Measurements from ENCODE around the gene RNF113B.

Gene RNF113B

DNA sequence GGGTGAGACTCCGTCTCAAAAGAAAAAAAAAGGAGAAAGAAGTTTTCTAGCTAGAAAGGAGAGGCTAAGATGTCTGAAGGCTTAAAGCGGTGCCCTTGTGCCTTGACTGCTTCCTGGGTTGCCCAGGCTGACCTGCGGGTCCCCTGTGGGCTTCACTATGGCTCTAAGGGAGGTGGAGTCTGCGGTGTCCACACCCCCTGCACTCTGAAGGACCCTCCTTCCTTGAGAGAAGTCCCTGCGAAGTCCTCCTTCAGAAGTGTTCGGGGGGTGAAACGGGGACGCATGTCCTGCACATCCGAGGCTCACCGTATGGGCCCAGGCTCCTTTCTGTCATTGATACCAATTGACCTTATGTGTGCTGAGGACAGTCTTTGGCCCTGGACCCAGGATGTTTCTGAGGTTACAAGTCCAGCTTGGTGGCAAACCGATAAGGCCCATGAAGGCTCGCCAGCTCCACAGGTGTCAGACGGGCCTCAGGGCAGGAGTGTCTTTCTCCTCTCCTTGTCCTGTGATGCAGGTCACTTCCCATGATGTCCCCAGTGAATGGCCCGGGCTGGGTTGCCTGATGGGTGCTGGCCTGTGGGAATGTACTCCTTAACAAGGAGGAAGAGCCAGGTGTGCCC, 11.6 kb upstream of the RNF113B start:
- TF ChIP-seq MYC (IDR thresholded peaks at IDR 0.05; ENCODE audit: low read depth, low read length) (no peak), POLR2A (IDR thresholded peaks at IDR 0.05; ENCODE audit: extremely low read depth, insufficient read length) (no peak)
- TF ChIP-seq, protein P1, sequence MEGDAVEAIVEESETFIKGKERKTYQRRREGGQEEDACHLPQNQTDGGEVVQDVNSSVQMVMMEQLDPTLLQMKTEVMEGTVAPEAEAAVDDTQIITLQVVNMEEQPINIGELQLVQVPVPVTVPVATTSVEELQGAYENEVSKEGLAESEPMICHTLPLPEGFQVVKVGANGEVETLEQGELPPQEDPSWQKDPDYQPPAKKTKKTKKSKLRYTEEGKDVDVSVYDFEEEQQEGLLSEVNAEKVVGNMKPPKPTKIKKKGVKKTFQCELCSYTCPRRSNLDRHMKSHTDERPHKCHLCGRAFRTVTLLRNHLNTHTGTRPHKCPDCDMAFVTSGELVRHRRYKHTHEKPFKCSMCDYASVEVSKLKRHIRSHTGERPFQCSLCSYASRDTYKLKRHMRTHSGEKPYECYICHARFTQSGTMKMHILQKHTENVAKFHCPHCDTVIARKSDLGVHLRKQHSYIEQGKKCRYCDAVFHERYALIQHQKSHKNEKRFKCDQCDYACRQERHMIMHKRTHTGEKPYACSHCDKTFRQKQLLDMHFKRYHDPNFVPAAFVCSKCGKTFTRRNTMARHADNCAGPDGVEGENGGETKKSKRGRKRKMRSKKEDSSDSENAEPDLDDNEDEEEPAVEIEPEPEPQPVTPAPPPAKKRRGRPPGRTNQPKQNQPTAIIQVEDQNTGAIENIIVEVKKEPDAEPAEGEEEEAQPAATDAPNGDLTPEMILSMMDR (IDR thresholded peaks at IDR 0.05; ENCODE audit: low read depth, low read length): no peak
- TF ChIP-seq, protein P2, sequence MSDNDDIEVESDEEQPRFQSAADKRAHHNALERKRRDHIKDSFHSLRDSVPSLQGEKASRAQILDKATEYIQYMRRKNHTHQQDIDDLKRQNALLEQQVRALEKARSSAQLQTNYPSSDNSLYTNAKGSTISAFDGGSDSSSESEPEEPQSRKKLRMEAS (IDR thresholded peaks at IDR 0.05; ENCODE audit: low read depth, low read length): no peak
- H3K4me3 ChIP-seq (ENCODE audit: low read depth, low read length): no peak overlapping the region
- no peak for DNase-seq (ENCODE audit: low read depth)

DNA sequence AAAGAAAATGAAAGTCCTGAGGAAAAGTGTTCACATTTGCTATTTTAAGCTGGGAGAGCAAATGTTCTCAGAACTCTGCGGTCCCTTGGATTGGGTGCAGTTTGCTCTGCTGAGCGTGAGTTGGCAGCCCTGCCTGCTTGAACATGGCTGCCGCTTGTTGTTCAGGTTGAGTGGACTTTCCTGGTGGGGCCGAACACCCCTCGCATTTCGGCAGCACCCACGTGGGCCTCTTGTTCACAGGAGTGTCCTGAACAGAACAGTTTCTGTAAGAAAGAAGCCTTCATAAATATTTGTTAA, 10.8 kb upstream of the RNF113B start:
- H3K4me3 ChIP-seq (ENCODE audit: low read depth, low read length): no peak overlapping the region
- TF ChIP-seq, protein P1 (IDR thresholded peaks at IDR 0.05; ENCODE audit: low read depth, low read length): no peak
- TF ChIP-seq POLR2A (IDR thresholded peaks at IDR 0.05; ENCODE audit: extremely low read depth, insufficient read length): no peak
- TF ChIP-seq, protein P2 (IDR thresholded peaks at IDR 0.05; ENCODE audit: low read depth, low read length): no peak
- TF ChIP-seq MYC (IDR thresholded peaks at IDR 0.05; ENCODE audit: low read depth, low read length): no peak
- DNase-seq (ENCODE audit: low read depth): no peak

DNA sequence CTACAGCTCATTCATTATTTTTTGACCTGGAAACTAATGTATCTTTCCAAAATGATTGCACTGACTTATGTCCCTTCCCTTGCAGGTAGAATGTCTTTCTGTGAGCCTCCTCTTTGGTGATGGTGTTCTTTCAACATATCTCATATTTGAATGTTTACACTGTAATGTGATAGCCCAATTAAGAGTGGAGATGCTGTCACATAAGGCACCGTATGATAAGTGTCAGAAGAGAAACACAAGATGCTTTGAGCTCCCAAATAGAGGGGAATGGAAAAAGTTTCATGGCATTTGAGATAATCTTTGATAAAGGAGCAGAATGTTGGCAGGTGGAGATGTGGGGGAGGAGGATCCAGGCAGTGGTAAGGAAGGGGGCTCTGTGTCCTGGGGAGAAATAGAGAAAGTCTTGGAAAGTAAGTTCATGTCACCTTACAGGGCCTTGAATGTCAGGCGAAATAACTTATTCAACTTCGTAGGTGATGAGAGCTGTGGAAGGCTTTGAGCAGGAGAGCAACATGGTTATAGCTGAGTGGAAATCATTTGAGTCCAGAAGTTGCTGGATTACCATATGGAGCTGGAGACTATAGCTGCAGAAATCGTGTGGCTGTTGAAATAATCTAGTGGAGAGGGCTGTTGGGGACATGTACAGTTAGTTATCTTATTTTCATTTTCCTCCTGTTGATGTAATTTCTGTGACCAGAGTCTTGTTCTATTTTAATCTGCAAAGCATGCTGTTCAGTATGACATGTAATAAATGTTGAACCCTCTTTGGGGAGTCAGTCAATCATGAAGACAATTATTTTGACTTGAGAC, 10.3 kb upstream of the RNF113B start:
- DNase-seq (ENCODE audit: low read depth): no peak
- TF ChIP-seq, protein P1 (IDR thresholded peaks at IDR 0.05; ENCODE audit: low read depth, low read length): no peak
- TF ChIP-seq, protein P2 (IDR thresholded peaks at IDR 0.05; ENCODE audit: low read depth, low read length): no peak
- TF ChIP-seq MYC (IDR thresholded peaks at IDR 0.05; ENCODE audit: low read depth, low read length) (no peak), POLR2A (IDR thresholded peaks at IDR 0.05; ENCODE audit: extremely low read depth, insufficient read length) (no peak)
- no peak overlapping the region for H3K4me3 ChIP-seq (ENCODE audit: low read depth, low read length)

DNA sequence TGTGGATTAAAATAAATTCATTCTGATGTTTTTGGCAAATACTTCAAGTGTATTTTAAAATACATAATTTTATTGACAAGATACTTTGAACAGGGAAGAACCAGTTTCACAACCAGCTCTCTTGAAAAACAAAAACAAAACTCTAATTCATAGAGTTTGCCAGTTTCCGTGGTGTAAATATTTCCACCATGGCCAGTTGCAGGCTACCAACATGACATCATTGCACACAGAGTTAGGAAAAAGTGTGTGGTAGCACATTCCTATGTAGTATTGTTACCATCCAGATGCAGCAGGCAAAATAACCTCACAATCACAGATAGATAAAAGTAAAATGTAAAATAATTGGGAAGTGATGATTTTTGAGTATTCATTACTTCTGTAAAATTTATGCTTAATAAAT, 7.7 kb upstream of the RNF113B start:
- TF ChIP-seq, protein P1 (IDR thresholded peaks at IDR 0.05; ENCODE audit: low read depth, low read length): no peak
- TF ChIP-seq POLR2A (IDR thresholded peaks at IDR 0.05; ENCODE audit: extremely low read depth, insufficient read length) (no peak), MYC (IDR thresholded peaks at IDR 0.05; ENCODE audit: low read depth, low read length) (no peak)
- TF ChIP-seq, protein P2 (IDR thresholded peaks at IDR 0.05; ENCODE audit: low read depth, low read length): no peak
- no peak for DNase-seq (ENCODE audit: low read depth)
- H3K4me3 ChIP-seq (ENCODE audit: low read depth, low read length): no peak overlapping the region

DNA sequence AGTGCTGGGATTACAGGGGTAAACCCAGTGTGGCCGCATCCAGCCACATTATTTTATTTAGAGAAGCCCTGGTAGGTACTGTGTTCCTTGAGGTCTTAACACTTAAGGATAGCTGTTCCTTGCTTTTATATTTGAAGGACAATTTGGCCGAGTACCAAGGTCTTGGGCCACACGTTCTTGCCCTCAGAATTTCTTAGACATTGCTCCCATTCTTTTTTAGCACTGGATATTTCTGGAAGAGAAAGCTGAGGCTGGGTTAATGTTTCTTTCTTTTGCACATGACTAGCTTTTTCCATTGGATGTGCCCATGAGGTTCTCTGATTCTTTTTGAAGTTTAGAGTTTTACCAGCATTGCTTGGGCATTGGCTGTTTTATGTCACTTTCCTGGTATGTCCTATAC, 5.5 kb upstream of the RNF113B start:
- TF ChIP-seq, protein P2 (IDR thresholded peaks at IDR 0.05; ENCODE audit: low read depth, low read length): no peak
- H3K4me3 ChIP-seq (ENCODE audit: low read depth, low read length): no peak overlapping the region
- no peak for DNase-seq (ENCODE audit: low read depth)

DNA sequence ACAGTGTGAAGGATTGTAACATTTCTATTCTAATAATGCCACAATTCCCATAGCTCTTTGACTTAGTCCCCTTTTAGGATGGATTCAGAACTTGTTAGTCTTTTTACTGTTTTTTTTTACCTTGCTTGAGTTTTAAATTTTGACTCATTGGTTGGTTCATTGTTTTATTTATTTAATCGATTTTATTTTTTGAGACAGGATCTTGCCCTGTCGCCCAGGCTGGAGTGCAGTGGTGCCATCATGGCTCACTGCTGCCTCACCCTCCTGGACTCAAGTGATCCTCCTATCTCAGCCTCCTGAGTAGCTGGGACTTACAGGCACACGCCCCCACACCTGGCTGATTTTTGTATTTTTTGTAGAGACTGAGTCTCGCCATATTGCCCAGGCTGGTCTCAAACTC, 5.1 kb upstream of the RNF113B start:
- no peak for DNase-seq (ENCODE audit: low read depth)
- TF ChIP-seq POLR2A (IDR thresholded peaks at IDR 0.05; ENCODE audit: extremely low read depth, insufficient read length): no peak
- TF ChIP-seq, protein P2 (IDR thresholded peaks at IDR 0.05; ENCODE audit: low read depth, low read length): no peak
- TF ChIP-seq MYC (IDR thresholded peaks at IDR 0.05; ENCODE audit: low read depth, low read length): no peak
- TF ChIP-seq, protein P1 (IDR thresholded peaks at IDR 0.05; ENCODE audit: low read depth, low read length): no peak
- H3K4me3 ChIP-seq (ENCODE audit: low read depth, low read length): no peak overlapping the region
